Glutamatergic neuron (in vitro differentiated cells): ENCODE results near the gene TAOK3. TPM values are rescaled to one million over a fixed set of nuclear protein-coding genes. Genes with fewer than 3 reads are reported as not detected.

ENCODE experiments used
- DNase-seq: peaks from one replicate; pipeline ENCODE4 v3.0.0; 2022
- H3K27ac Mint-ChIP-seq: one replicate; pipeline ENCODE4 v1.8.0; 2020; ENCODE audit warnings: mild to moderate bottlenecking, mixed read lengths, inconsistent platforms; ENCODE audit not compliant: unreplicated experiment
- H3K27me3 Mint-ChIP-seq: one replicate; pipeline ENCODE4 v1.8.0; 2020; ENCODE audit warnings: mild to moderate bottlenecking, moderate library complexity, mixed read lengths, inconsistent platforms; ENCODE audit not compliant: unreplicated experiment
- H3K36me3 Mint-ChIP-seq: one replicate; pipeline ENCODE4 v1.8.0; 2020; ENCODE audit warnings: mild to moderate bottlenecking, mixed read lengths, inconsistent platforms; ENCODE audit not compliant: unreplicated experiment
- H3K4me1 Mint-ChIP-seq: one replicate; pipeline ENCODE4 v1.8.0; 2020; ENCODE audit warnings: mild to moderate bottlenecking, low read depth, mixed read lengths, inconsistent platforms; ENCODE audit not compliant: unreplicated experiment
- H3K4me3 Mint-ChIP-seq: one replicate; pipeline ENCODE4 v1.8.0; 2020; ENCODE audit warnings: mild to moderate bottlenecking, mixed read lengths, inconsistent platforms; ENCODE audit not compliant: unreplicated experiment
- H3K9me3 Mint-ChIP-seq: one replicate; pipeline ENCODE4 v1.8.0; 2020; ENCODE audit warnings: mild to moderate bottlenecking, moderate library complexity, mixed read lengths, inconsistent platforms; ENCODE audit not compliant: unreplicated experiment
- CTCF ChIP-seq: fragments of 200-600 bp; sonication (generic); IDR thresholded peaks from one replicate; pipeline ENCODE4 v1.5.0; 2021; ENCODE audit not compliant: partially characterized antibody, unreplicated experiment
- total RNA-seq: library from RNA; stranded (reverse); fragmentation: NEBNext Ultra II Directional; extraction: Animal tissue kit (Norgen Biotek cat#: 25700); gene quantifications from one replicate; pipeline ENCODE4 v1.2.1, GENCODE V29; 2021; ENCODE audit not compliant: unreplicated experiment

Gene TAOK3
- total RNA-seq, 1 donor from 2014 or later = 13.1 TPM

GRCh38 chr12:118361889-118362288, 10.8 kb downstream of the TAOK3 start:
- no peaks in the 10 kb centered on the region for H3K36me3 Mint-ChIP-seq
- H3K27ac Mint-ChIP-seq = no peak overlapping the region
- TF ChIP-seq CTCF = no peak
- peaks cover 5% of the 10 kb centered on the region for H3K4me1 Mint-ChIP-seq
- H3K4me3 Mint-ChIP-seq = no peak overlapping the region
- H3K9me3 Mint-ChIP-seq = no peaks in the 10 kb centered on the region
- H3K27me3 Mint-ChIP-seq = peaks cover 3% of the 10 kb centered on the region
- no peak for DNase-seq

- Mint-ChIP-seq H3K36me3 (no peaks in the 10 kb centered on the region), H3K4me3 (no peak overlapping the region), H3K27me3 (peaks cover 3% of the 10 kb centered on the region), H3K27ac (no peak overlapping the region), H3K4me1 (peaks cover 5% of the 10 kb centered on the region), H3K9me3 (no peaks in the 10 kb centered on the region)
- DNase-seq = no peak
- TF ChIP-seq CTCF = no peak
These were observed 11.7 kb downstream of the TAOK3 start for GRCh38 chr12:118361092-118361404.

DNA sequence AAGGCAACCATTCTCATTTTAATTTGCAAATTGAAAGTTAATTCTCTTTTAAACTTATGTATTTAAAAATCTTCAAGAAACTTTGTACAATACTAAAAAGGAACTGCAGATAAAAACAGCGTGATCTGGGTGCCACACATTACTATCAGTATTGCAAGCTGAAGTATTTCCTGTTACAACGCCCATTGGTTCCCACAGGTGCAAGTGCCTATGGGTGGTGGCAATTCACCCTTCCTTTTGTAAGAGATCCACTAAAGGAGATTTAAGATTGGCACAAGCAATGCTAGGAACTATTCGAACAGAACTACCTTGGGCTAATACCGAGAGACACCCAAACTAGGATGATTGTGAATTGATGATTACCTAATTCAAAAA, 13.2 kb downstream of the TAOK3 start:
- no peak overlapping the region for H3K27ac Mint-ChIP-seq
- DNase-seq = no peak
- no peak for TF ChIP-seq CTCF
- H3K36me3 Mint-ChIP-seq = no peaks in the 10 kb centered on the region
- H3K27me3 Mint-ChIP-seq = peaks cover 3% of the 10 kb centered on the region
- no peaks in the 10 kb centered on the region for H3K9me3 Mint-ChIP-seq
- H3K4me3 Mint-ChIP-seq = no peak overlapping the region
- H3K4me1 Mint-ChIP-seq = peaks cover 5% of the 10 kb centered on the region

GRCh38 chr12:118358612-118359540, 13.8 kb downstream of the TAOK3 start:
- no peak for DNase-seq
- Mint-ChIP-seq H3K4me3 (no peak overlapping the region), H3K9me3 (no peaks in the 10 kb centered on the region), H3K36me3 (peaks cover 4% of the 10 kb centered on the region), H3K27me3 (peaks cover 3% of the 10 kb centered on the region), H3K4me1 (peaks cover 5% of the 10 kb centered on the region), H3K27ac (no peak overlapping the region)
- no peak for TF ChIP-seq CTCF

- Mint-ChIP-seq H3K4me1 (peaks cover 5% of the 10 kb centered on the region), H3K27me3 (no peaks in the 10 kb centered on the region), H3K9me3 (no peaks in the 10 kb centered on the region), H3K4me3 (no peak overlapping the region), H3K27ac (no peak overlapping the region), H3K36me3 (peaks cover 4% of the 10 kb centered on the region)
- TF ChIP-seq CTCF = peak; percentile 5
- no peak for DNase-seq
These were observed 14.7 kb downstream of the TAOK3 start for GRCh38 chr12:118358008-118358359.
